IPS-11a (cell line): Measurements from ENCODE around the gene BPGM.

ENCODE experiments used
- H3K4me3 ChIP-seq: one replicate; pipeline ENCODE4 v1.5.1; 2013; ENCODE audit warnings: low read depth, low read length, control low read depth

Gene BPGM

DNA sequence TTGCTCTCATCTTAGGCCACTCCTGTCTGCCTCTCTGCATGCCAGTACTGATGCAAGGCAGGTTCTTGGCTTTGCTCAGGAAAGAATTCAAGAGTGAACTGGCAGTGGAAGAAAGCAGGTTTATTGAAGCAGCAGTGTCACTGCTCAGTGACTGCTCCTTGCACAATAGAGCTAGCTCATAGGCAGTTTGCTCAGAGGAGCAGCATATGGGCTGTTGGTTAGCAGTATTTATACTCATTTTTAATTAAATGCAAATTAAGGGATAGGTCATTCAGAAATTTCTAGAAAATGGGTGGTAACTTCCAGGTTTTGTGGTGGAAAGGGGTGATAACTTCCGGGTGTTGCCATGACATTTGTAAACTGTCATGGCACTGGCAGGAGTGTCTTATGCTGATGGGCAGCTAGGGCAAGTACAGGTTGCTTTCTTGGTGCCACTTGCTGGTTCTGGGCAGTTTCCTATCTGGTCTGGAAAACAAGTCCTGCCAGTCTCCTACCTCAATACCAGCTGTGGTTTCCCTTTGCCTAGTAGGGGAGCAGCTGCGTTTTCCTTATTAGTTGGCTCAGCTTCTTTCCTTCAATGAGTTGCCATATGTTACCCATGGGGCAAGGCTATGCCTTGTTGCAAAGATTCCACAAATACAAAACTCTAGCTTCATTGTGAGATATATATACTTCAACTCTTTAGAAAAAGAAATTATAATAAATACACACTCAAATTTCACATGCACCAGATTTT, 68.0 kb downstream of the BPGM start:
- no peak overlapping the region for H3K4me3 ChIP-seq

DNA sequence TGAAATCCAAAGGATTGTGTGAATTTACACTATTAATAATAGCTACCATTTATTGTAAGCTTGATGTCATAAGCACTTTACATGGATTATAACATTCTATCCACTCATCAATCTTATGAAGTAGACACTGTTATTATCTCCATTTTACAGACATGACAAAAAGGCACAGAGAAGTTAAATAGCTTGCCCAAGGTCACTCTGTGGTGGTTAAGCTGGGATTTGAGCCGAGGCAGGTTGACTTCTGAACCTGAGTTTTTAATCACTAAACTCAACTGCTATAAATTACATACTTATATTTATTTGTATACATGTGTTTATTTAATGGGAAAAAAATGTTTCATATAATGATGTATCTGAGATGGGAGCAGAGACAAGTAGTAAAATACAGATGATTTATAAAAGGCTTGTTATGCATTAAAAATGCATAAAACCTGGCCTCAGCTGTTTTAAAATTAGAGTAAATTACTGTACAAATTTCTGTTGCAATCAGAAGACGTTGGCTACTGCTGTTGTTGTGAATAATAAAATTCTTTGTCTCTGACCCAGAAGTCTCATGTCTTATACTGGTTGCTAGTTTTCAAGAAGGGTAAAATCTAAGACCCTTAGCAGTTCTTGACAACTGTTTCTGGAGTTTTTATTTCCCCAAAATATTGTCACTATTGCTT, 71.7 kb downstream of the BPGM start:
- no peak overlapping the region for H3K4me3 ChIP-seq

DNA sequence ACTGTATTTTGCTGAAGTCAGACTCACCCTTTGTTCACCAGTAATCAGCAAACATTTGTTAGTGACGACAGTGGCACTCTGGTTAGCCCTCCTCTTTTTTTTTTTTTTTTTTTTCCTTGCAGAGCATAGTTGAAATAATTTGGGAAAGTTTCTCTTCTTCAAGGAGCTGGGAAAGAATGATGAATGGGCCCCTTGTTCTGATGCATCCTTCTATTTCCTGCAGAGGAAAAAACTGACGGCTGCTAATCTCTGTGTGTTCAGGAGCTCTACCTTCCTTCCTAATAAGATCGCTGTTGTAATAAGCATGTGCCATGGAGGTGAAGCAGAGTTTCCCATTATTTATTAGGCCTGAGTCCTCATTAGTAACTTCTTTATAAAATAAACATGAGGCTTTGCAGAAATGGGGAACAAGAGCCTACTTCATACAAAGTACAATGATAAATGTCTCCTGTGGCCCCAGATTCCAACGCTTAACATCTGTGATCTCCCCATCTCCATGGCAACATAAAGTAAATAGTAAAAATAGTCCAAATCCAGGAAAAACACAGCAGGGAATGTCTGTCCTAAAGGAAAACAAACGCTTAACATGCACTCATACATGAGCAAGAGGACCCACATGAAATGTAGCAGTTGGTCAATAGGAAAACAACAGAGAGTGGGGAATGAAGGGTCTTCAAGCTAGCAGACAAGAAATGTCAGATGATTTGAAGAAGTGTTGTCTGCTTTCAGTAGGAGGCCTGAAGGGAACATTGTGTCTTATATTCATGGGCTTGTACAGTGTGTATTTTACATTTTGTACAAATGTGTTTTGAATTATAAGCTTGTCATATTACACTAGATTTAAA, 73.7 kb downstream of the BPGM start:
- H3K4me3 ChIP-seq = no peak overlapping the region

DNA sequence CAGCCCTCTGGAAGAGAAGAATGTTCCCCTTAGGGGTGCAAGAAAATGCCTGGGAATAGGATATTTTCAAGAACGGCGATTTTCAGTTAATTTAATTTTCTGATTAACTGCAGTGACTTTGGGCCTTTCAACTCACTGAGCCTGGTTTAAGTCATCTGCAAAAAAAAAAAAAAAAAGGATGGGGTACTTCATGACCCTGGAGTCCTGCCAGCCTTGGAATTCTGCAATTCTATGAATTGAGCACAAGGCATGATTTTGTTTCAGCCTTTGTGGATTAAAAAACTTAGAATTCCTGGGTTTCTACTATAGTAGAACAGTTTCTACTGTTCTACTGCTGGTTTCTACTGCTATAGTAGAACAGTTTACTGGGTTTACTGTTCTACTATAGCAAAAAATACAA, 74.5 kb downstream of the BPGM start:
- H3K4me3 ChIP-seq = no peak overlapping the region

DNA sequence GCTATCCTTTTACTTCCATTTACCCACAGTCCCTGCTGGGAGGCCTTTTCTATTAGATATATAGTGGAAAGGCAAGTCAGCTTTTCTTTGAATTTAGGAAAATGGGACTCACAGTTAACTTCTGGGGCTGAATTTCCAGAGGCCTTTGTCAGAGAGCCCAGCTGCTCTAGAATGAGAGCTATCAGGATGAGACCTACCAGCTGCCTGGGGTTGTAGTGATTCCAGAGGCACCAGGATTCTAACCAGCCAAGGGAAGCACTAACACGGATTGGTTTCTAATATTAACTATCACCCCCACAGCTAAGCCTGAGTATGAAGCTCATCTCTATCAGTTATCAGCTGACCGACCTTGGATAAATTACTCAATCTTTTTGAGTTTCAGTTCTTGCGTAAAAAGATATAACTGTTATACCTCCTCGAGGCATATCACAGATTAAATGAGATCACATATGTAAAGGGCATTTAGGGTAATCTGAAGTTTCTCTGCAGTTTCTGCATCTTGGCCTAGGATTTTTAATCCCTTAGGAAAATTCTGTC, 76.2 kb downstream of the BPGM start:
- H3K4me3 ChIP-seq = no peak overlapping the region

DNA sequence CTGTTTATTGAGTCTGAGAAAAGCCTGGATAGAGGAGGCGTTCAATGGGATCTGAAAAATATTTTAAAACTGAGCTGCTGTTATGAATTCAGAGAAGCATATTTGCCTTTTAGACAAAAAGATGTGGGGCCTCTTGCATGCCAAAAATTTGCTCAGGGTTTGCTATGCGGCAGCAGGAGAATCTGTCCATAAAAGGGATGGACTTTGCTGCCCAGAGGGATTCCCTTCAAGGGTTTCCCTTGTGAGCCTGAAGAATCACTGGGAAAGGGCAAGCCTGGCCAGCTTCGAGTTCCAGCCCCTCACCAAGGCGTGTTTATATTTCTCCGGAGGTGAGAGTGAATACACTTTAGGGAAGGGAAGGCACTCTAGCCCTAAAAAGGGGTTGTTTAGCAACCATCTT, 77.2 kb downstream of the BPGM start:
- H3K4me3 ChIP-seq = no peak overlapping the region

DNA sequence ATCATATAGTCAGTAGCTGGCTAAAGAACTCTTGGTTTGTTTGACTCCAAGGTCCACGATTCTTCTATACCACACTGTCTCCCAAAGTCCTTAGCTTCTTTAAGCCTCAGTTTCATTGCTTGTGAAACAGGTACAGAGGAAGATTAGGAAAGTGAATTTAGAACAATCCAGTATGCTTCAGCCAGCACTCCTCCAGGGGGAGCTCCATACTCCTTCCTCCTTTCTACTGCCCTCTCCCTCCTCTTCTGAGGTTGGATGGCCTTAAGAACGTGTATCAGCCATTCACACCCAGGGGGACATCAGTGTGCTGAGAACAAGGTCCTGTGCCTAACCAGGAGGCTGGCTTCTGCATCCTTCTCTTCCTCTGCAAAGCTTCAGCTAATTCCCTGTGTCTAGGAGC, 78.0 kb downstream of the BPGM start:
- H3K4me3 ChIP-seq = no peak overlapping the region

DNA sequence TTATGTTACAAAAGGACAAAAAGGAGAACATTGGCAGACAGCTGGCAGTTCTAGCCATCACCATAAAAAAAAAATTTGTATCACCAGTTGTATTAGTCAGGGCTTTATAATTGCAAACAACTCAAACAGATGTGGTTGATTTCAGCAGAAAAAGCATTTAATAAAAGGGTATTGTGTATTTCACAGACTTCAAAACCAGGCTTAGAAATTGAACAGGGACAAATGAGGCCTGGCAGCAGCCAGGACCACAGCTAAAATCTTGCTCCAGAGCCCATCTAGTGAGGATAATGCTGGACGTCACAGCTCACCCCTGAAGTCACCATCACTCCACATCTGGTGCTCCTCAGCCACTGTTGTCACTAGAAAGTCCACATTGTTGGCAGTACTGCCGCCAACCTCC, 79.9 kb downstream of the BPGM start:
- H3K4me3 ChIP-seq = no peak overlapping the region

DNA sequence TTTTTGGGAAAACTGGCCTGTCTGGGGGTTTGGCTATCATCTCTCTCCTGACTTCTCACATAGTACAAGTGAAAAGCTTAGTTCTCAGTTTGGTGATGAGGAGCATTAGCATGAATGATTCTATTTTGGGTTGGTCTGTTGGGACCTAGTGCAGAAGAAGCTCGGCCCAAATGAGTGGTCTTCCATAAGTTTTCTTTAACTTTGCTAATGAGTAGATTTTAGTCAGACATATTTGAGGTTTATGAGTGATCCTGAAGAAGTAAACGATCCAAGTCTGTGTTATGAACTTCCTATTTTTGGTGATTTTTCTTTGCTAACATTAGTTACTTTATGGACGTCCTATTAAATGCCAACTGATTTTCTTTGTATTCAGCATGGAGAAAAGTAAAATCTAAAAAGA, 81.1 kb downstream of the BPGM start:
- H3K4me3 ChIP-seq = no peak overlapping the region
